Mucosa of stomach (tissue), 1 donor: Measurements from ENCODE around the gene CXorf38.
"Not testable (repeated sequence)": the region's sequence is repeated elsewhere in the genome, so short reads cannot be mapped to it uniquely, and the experiment has no call there.

Experiments used
- H3K27me3 ChIP-seq: one replicate; pipeline ENCODE4 v1.7.0; 2013; ENCODE audit warnings: mild to moderate bottlenecking, low read length; ENCODE audit not compliant: control insufficient read depth, insufficient read depth
- H3K36me3 ChIP-seq: one replicate; pipeline ENCODE4 v1.7.0; 2013; ENCODE audit warnings: low read length; ENCODE audit not compliant: control insufficient read depth, insufficient read depth
- H3K4me1 ChIP-seq: one replicate; pipeline ENCODE4 v1.7.0; 2013; ENCODE audit warnings: mild to moderate bottlenecking, low read length; ENCODE audit not compliant: control insufficient read depth, insufficient read depth
- H3K4me3 ChIP-seq: one replicate; pipeline ENCODE4 v1.7.0; 2013; ENCODE audit warnings: low read length
- H3K9ac ChIP-seq: one replicate; pipeline ENCODE4 v1.7.0; 2013; ENCODE audit warnings: mild to moderate bottlenecking, low read length, moderate library complexity
- H3K9me3 ChIP-seq: one replicate; pipeline ENCODE4 v1.7.0; 2013; ENCODE audit warnings: mild to moderate bottlenecking, low read length, moderate library complexity; ENCODE audit not compliant: control insufficient read depth
- donor health status: Pancreatic carcinoma.

The CXorf38 gene

GRCh38 chrX:40623139-40623536 lies 24.2 kb downstream of the CXorf38 start, which contains the start of gene MPC1L:
TSS of gene MPC1L (plus strand) at chrX:40623428. CDS start at chrX:40623566, 138 bp downstream.
- H3K9ac ChIP-seq, result no peak within 1 kb of the TSS
- H3K4me1 ChIP-seq, result no peaks in the 10 kb centered on the region
- no peaks in the 10 kb centered on the region for H3K9me3 ChIP-seq
- no peak within 1 kb of the TSS for H3K4me3 ChIP-seq
- no peaks in the 10 kb centered on the region for H3K36me3 ChIP-seq
- no peaks in the 10 kb centered on the region for H3K27me3 ChIP-seq

DNA sequence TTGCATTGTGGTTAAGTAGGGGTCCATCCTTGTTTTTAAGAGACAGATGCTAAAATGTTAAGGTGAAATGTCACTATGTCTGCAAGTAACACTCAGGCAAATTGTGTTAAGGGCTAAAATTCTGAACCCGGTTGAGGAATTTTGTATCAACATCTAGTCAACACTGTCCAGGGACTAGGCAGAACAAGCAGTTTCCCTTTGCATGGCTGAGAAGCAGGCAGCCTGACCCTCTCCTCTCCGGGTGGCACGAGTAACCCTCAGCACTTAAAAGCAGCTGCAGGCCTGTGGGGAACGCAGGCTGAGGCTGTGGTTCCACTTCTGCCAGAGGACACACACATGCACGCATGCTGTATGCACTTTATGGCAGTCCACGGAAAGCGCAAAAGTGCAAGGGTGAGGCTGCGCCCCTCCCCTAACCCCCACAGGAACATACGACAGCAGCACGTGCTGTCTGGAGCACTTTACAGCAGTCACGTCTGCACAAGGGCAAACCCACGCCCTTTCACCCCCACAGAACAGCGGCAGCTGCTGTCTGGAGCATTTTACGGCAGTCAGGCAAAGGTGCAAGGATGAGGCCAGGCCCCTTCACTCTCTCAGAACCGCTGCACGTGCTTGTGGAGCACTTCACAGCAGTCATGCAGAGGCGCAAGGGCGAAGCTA lies 24.8 kb downstream of the CXorf38 start:
- Histone ChIP-seq H3K9me3 (no peaks in the 10 kb centered on the region), H3K27me3 (no peaks in the 10 kb centered on the region), H3K4me3 (no peak overlapping the region), H3K36me3 (no peaks in the 10 kb centered on the region), H3K4me1 (no peaks in the 10 kb centered on the region), H3K9ac (no peak overlapping the region)

- Histone ChIP-seq H3K4me3 (no peak overlapping the region), H3K4me1 (no peaks in the 10 kb centered on the region), H3K9me3 (no peaks in the 10 kb centered on the region), H3K9ac (no peak overlapping the region), H3K27me3 (no peaks in the 10 kb centered on the region), H3K36me3 (no peaks in the 10 kb centered on the region)
Measured at GRCh38 chrX:40617566-40617965, 29.8 kb downstream of the CXorf38 start.

DNA sequence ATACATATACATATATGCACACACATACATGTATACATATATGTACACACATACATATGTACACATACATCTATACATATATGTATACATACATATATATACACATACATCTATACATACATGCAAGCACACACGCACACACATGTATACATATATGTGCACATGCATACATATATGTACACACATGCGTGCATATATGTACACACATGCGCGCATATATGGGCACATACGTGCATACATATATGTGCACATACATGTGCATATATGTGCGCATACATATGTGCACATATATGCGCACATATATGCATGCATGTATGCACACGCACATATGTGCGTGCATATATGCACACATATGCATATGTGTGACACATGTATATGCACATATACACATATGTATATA lies 31.4 kb downstream of the CXorf38 start:
- no peak overlapping the region for H3K9ac ChIP-seq
- H3K4me1 ChIP-seq, result no peaks in the 10 kb centered on the region
- H3K27me3 ChIP-seq, result no peaks in the 10 kb centered on the region
- no peaks in the 10 kb centered on the region for H3K36me3 ChIP-seq
- H3K4me3 ChIP-seq, result no peak overlapping the region
- no peaks in the 10 kb centered on the region for H3K9me3 ChIP-seq

- no peaks in the 10 kb centered on the region for H3K9me3 ChIP-seq
- no peaks in the 10 kb centered on the region for H3K27me3 ChIP-seq
- no peak overlapping the region for H3K4me3 ChIP-seq
- no peaks in the 10 kb centered on the region for H3K4me1 ChIP-seq
- no peaks in the 10 kb centered on the region for H3K36me3 ChIP-seq
- no peak overlapping the region for H3K9ac ChIP-seq
Measured at GRCh38 chrX:40612511-40612910, 34.9 kb downstream of the CXorf38 start.

- no peaks in the 10 kb centered on the region for H3K27me3 ChIP-seq
Measured at GRCh38 chrX:40607381-40607780, 40.0 kb downstream of the CXorf38 start.

GRCh38 chrX:40603446-40603845 lies 43.9 kb downstream of the CXorf38 start:
- no peaks in the 10 kb centered on the region for H3K27me3 ChIP-seq
- no peaks in the 10 kb centered on the region for H3K4me1 ChIP-seq
- H3K9ac ChIP-seq, result no peak overlapping the region
- no peaks in the 10 kb centered on the region for H3K9me3 ChIP-seq
- no peaks in the 10 kb centered on the region for H3K36me3 ChIP-seq
- no peak overlapping the region for H3K4me3 ChIP-seq

More at GRCh38 chrX:40607381-40607780, 40.0 kb downstream of the CXorf38 start:
- Histone ChIP-seq H3K9ac (no peak overlapping the region), H3K9me3 (no peaks in the 10 kb centered on the region), H3K4me3 (no peak overlapping the region), H3K36me3 (no peaks in the 10 kb centered on the region), H3K4me1 (no peaks in the 10 kb centered on the region)

GRCh38 chrX:40589616-40590321 lies 57.6 kb downstream of the CXorf38 start:
- H3K4me3 ChIP-seq, H3K4me1 ChIP-seq, H3K9me3 ChIP-seq, H3K27me3 ChIP-seq, H3K9ac ChIP-seq, H3K36me3 ChIP-seq: not testable (repeated sequence)

DNA sequence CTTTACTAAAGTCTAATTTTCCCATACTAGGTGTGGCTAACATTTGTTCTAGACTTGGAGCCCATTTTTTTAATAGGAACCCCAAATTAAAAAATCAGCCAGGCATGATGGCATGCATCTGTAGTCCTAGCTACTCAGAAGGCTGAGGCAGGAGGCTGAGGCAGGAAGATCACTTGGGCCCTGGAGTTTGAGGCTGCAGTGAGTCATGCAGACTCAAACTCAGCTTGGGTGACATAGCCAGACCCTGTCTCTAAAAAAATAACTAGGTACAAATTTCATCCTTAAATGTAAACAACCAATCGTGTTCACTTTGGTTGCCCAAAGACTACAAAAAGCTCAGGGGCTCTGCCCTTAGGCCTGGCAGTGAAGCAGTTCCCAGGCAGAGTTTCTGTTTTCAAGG lies 59.7 kb downstream of the CXorf38 start:
- not testable (repeated sequence) for H3K9ac ChIP-seq, H3K4me1 ChIP-seq, H3K27me3 ChIP-seq, H3K4me3 ChIP-seq, H3K9me3 ChIP-seq, H3K36me3 ChIP-seq

DNA sequence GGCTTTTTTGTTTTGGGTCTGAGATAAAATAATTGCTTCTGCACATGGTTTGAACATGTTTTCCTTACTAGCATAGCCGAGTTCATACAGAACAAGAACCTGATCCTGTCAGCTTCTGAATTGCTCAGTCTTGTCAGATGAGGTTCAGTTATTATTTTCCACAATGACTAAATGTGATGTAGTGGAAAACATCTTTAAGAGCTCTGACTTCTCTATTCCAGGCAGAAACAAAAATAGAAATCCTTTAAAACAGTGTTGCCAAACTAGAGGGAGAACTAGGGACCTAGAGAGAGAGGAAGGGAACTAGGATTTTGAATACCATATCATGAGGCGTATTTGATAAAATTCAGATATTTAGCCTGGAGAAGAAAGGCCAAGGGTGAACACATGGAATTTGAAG lies 64.5 kb downstream of the CXorf38 start:
- Histone ChIP-seq H3K9me3 (no peaks in the 10 kb centered on the region), H3K36me3 (no peaks in the 10 kb centered on the region), H3K4me1 (no peaks in the 10 kb centered on the region), H3K4me3 (no peak overlapping the region), H3K9ac (no peak overlapping the region), H3K27me3 (no peaks in the 10 kb centered on the region)

GRCh38 chrX:40582178-40582577 lies 65.2 kb downstream of the CXorf38 start:
- H3K4me3 ChIP-seq, result peak overlapping the region; percentile 46
- H3K9me3 ChIP-seq, H3K36me3 ChIP-seq, H3K9ac ChIP-seq, H3K27me3 ChIP-seq, H3K4me1 ChIP-seq: not testable (repeated sequence)

GRCh38 chrX:40581336-40581920 lies 65.9 kb downstream of the CXorf38 start:
- no peaks in the 10 kb centered on the region for H3K36me3 ChIP-seq
- peak overlapping the region; percentile 46 for H3K4me3 ChIP-seq
- no peaks in the 10 kb centered on the region for H3K4me1 ChIP-seq
- no peaks in the 10 kb centered on the region for H3K27me3 ChIP-seq
- H3K9me3 ChIP-seq, result no peaks in the 10 kb centered on the region
- peak overlapping the region; percentile 68 for H3K9ac ChIP-seq
